GM06990 (cell line): Measurements from ENCODE around the gene AKT1.

ENCODE experiments used
- DNase-seq: peaks from one replicate; pipeline ENCODE4 v3.0.0-alpha.2; 2011; ENCODE audit not compliant: insufficient read length; ENCODE audit errors: extremely low read depth
- H3K27me3 ChIP-seq: replicated peaks from 2 replicates; pipeline ENCODE4 v1.6.0; 2011; ENCODE audit warnings: low read length; ENCODE audit not compliant: control insufficient read depth, insufficient read depth
- H3K36me3 ChIP-seq: 2 replicates; pipeline ENCODE4 v1.5.1; 2011; ENCODE audit warnings: low read length; ENCODE audit not compliant: control insufficient read depth, insufficient read depth
- H3K4me3 ChIP-seq: replicated peaks from 2 replicates; pipeline ENCODE4 v1.5.1; 2011; ENCODE audit warnings: low read depth, mild to moderate bottlenecking, control low read depth, low read length
- CTCF ChIP-seq: IDR thresholded peaks from 2 replicates; pipeline ENCODE4 v1.5.1; 2011; ENCODE audit warnings: low read length, control low read depth, mild to moderate bottlenecking, inconsistent platforms; ENCODE audit not compliant: insufficient read depth, poor library complexity, severe bottlenecking

The AKT1 gene

GRCh38 chr14:104766863-104767633, 28.5 kb downstream of the AKT1 start:
- H3K4me3 ChIP-seq: no peak overlapping the region

GRCh38 chr14:104766256-104766862, 29.2 kb downstream of the AKT1 start:
- Histone ChIP-seq H3K36me3 (peaks cover 6% of the 10 kb centered on the region), H3K27me3 (no peaks in the 10 kb centered on the region), H3K4me3 (no peak overlapping the region)
- no peak for TF ChIP-seq CTCF
- DNase-seq: no peak

More at GRCh38 chr14:104766863-104767633, 28.5 kb downstream of the AKT1 start:
- Histone ChIP-seq H3K36me3 (peaks cover 12% of the 10 kb centered on the region), H3K27me3 (no peaks in the 10 kb centered on the region)
- TF ChIP-seq CTCF: no peak
- DNase-seq: no peak

GRCh38 chr14:104765517-104765916, 30.0 kb downstream of the AKT1 start:
- no peak for TF ChIP-seq CTCF
- Histone ChIP-seq H3K27me3 (no peaks in the 10 kb centered on the region), H3K36me3 (peaks cover 3% of the 10 kb centered on the region), H3K4me3 (no peak overlapping the region)
- DNase-seq: no peak

- no peaks in the 10 kb centered on the region for H3K27me3 ChIP-seq
- H3K36me3 ChIP-seq: peaks cover 27% of the 10 kb centered on the region
- no peak for DNase-seq
- no peak overlapping the region for H3K4me3 ChIP-seq
- no peak for TF ChIP-seq CTCF
Measured at GRCh38 chr14:104758981-104759969, 36.3 kb downstream of the AKT1 start.

GRCh38 chr14:104757681-104758392, 37.7 kb downstream of the AKT1 start:
- no peaks in the 10 kb centered on the region for H3K27me3 ChIP-seq
- DNase-seq: no peak
- no peak overlapping the region for H3K4me3 ChIP-seq
- no peak for TF ChIP-seq CTCF
- H3K36me3 ChIP-seq: peaks cover 27% of the 10 kb centered on the region
